Measurements from ENCODE around the gene FAM168A. TPM values are rescaled to one million over a fixed set of nuclear protein-coding genes. Genes with fewer than 3 reads are reported as not detected.
A peak's percentile ranks its signal among the peaks of the same experiment; 100 is the strongest.

Gene FAM168A
- polyA plus RNA-seq, 1 donor, result 22.9 TPM

GRCh38 chr11:73361953-73362776 is 235.7 kb downstream of the FAM168A start:
- no peaks in the 10 kb centered on the region for H3K4me1 ChIP-seq (ENCODE audit: control insufficient read depth, insufficient read depth, low read length)
- H3K4me3 ChIP-seq (ENCODE audit: low read length), result no peak overlapping the region
- no CpG with 5 or more reads among the region's 70 CpGs for WGBS (ENCODE audit: insufficient coverage, low lambda C conversion rate)
- H3K27ac ChIP-seq (ENCODE audit: low read length), result no peak overlapping the region
- no peak for DNase-seq
- peaks cover 87% of the 10 kb centered on the region for H3K36me3 ChIP-seq (ENCODE audit: control insufficient read depth, insufficient read depth, low read length)
- no peaks in the 10 kb centered on the region for H3K27me3 ChIP-seq (ENCODE audit: control insufficient read depth, insufficient read depth, low read length)
- H3K9me3 ChIP-seq (ENCODE audit: control insufficient read depth, low read depth, low read length), result no peaks in the 10 kb centered on the region

GRCh38 chr11:73360743-73361369 is 237.1 kb downstream of the FAM168A start:
- no CpG with 5 or more reads among the region's 8 CpGs for WGBS (ENCODE audit: insufficient coverage, low lambda C conversion rate)
- Histone ChIP-seq H3K9me3 (ENCODE audit: control insufficient read depth, low read depth, low read length) (no peaks in the 10 kb centered on the region), H3K27ac (ENCODE audit: low read length) (no peak overlapping the region), H3K4me1 (ENCODE audit: control insufficient read depth, insufficient read depth, low read length) (no peaks in the 10 kb centered on the region), H3K27me3 (ENCODE audit: control insufficient read depth, insufficient read depth, low read length) (no peaks in the 10 kb centered on the region), H3K36me3 (ENCODE audit: control insufficient read depth, insufficient read depth, low read length) (peaks cover 91% of the 10 kb centered on the region), H3K4me3 (ENCODE audit: low read length) (no peak overlapping the region)
- no peak for DNase-seq

GRCh38 chr11:73359930-73360742 is 237.8 kb downstream of the FAM168A start:
- Histone ChIP-seq H3K9me3 (ENCODE audit: control insufficient read depth, low read depth, low read length) (no peaks in the 10 kb centered on the region), H3K4me1 (ENCODE audit: control insufficient read depth, insufficient read depth, low read length) (no peaks in the 10 kb centered on the region), H3K27ac (ENCODE audit: low read length) (no peak overlapping the region), H3K27me3 (ENCODE audit: control insufficient read depth, insufficient read depth, low read length) (no peaks in the 10 kb centered on the region), H3K4me3 (ENCODE audit: low read length) (no peak overlapping the region), H3K36me3 (ENCODE audit: control insufficient read depth, insufficient read depth, low read length) (peaks cover 91% of the 10 kb centered on the region)
- no peak for DNase-seq
- WGBS (ENCODE audit: insufficient coverage, low lambda C conversion rate), result no CpG with 5 or more reads among the region's 19 CpGs

GRCh38 chr11:73359341-73359740 is 238.6 kb downstream of the FAM168A start:
- Histone ChIP-seq H3K27ac (ENCODE audit: low read length) (no peak overlapping the region), H3K4me3 (ENCODE audit: low read length) (no peak overlapping the region), H3K27me3 (ENCODE audit: control insufficient read depth, insufficient read depth, low read length) (no peaks in the 10 kb centered on the region), H3K9me3 (ENCODE audit: control insufficient read depth, low read depth, low read length) (no peaks in the 10 kb centered on the region), H3K4me1 (ENCODE audit: control insufficient read depth, insufficient read depth, low read length) (no peaks in the 10 kb centered on the region), H3K36me3 (ENCODE audit: control insufficient read depth, insufficient read depth, low read length) (peaks cover 88% of the 10 kb centered on the region)
- DNase-seq, result no peak
- WGBS (ENCODE audit: insufficient coverage, low lambda C conversion rate), result no CpG with 5 or more reads among the region's 11 CpGs

- Histone ChIP-seq H3K9me3 (ENCODE audit: control insufficient read depth, low read depth, low read length) (no peaks in the 10 kb centered on the region), H3K27me3 (ENCODE audit: control insufficient read depth, insufficient read depth, low read length) (no peaks in the 10 kb centered on the region), H3K4me1 (ENCODE audit: control insufficient read depth, insufficient read depth, low read length) (no peaks in the 10 kb centered on the region), H3K27ac (ENCODE audit: low read length) (peak overlapping the region; percentile 5), H3K36me3 (ENCODE audit: control insufficient read depth, insufficient read depth, low read length) (peaks cover 84% of the 10 kb centered on the region), H3K4me3 (ENCODE audit: low read length) (no peak overlapping the region)
- no peak for DNase-seq
- no CpG with 5 or more reads among the region's 5 CpGs for WGBS (ENCODE audit: insufficient coverage, low lambda C conversion rate)
Measured at GRCh38 chr11:73358071-73358470, 239.8 kb downstream of the FAM168A start.

- H3K4me1 ChIP-seq (ENCODE audit: control insufficient read depth, insufficient read depth, low read length), result no peaks in the 10 kb centered on the region
- no peaks in the 10 kb centered on the region for H3K9me3 ChIP-seq (ENCODE audit: control insufficient read depth, low read depth, low read length)
- WGBS (ENCODE audit: insufficient coverage, low lambda C conversion rate), result 80% methylated on average over 1 of the region's 22 CpGs
- no peak for DNase-seq
- no peaks in the 10 kb centered on the region for H3K27me3 ChIP-seq (ENCODE audit: control insufficient read depth, insufficient read depth, low read length)
- peak overlapping the region; percentile 5 for H3K27ac ChIP-seq (ENCODE audit: low read length)
- H3K4me3 ChIP-seq (ENCODE audit: low read length), result no peak overlapping the region
- peaks cover 86% of the 10 kb centered on the region for H3K36me3 ChIP-seq (ENCODE audit: control insufficient read depth, insufficient read depth, low read length)
Measured at GRCh38 chr11:73356979-73357860, 240.7 kb downstream of the FAM168A start.

GRCh38 chr11:73355109-73355508 is 242.8 kb downstream of the FAM168A start:
- no peaks in the 10 kb centered on the region for H3K4me1 ChIP-seq (ENCODE audit: control insufficient read depth, insufficient read depth, low read length)
- no peaks in the 10 kb centered on the region for H3K27me3 ChIP-seq (ENCODE audit: control insufficient read depth, insufficient read depth, low read length)
- no peaks in the 10 kb centered on the region for H3K9me3 ChIP-seq (ENCODE audit: control insufficient read depth, low read depth, low read length)
- H3K36me3 ChIP-seq (ENCODE audit: control insufficient read depth, insufficient read depth, low read length), result peaks cover 68% of the 10 kb centered on the region
- no peak overlapping the region for H3K27ac ChIP-seq (ENCODE audit: low read length)
- no CpG with 5 or more reads among the region's 4 CpGs for WGBS (ENCODE audit: insufficient coverage, low lambda C conversion rate)
- no peak overlapping the region for H3K4me3 ChIP-seq (ENCODE audit: low read length)
- no peak for DNase-seq

- no peak overlapping the region for H3K4me3 ChIP-seq (ENCODE audit: low read length)
- H3K27me3 ChIP-seq (ENCODE audit: control insufficient read depth, insufficient read depth, low read length), result no peaks in the 10 kb centered on the region
- no peak for DNase-seq
- no peaks in the 10 kb centered on the region for H3K9me3 ChIP-seq (ENCODE audit: control insufficient read depth, low read depth, low read length)
- no CpG with 5 or more reads among the region's 4 CpGs for WGBS (ENCODE audit: insufficient coverage, low lambda C conversion rate)
- H3K36me3 ChIP-seq (ENCODE audit: control insufficient read depth, insufficient read depth, low read length), result peaks cover 64% of the 10 kb centered on the region
- H3K4me1 ChIP-seq (ENCODE audit: control insufficient read depth, insufficient read depth, low read length), result no peaks in the 10 kb centered on the region
- H3K27ac ChIP-seq (ENCODE audit: low read length), result no peak overlapping the region
Measured at GRCh38 chr11:73353422-73353821, 244.5 kb downstream of the FAM168A start.

- Histone ChIP-seq H3K27ac (ENCODE audit: low read length) (no peak overlapping the region), H3K9me3 (ENCODE audit: control insufficient read depth, low read depth, low read length) (no peaks in the 10 kb centered on the region), H3K4me1 (ENCODE audit: control insufficient read depth, insufficient read depth, low read length) (no peaks in the 10 kb centered on the region), H3K27me3 (ENCODE audit: control insufficient read depth, insufficient read depth, low read length) (no peaks in the 10 kb centered on the region), H3K4me3 (ENCODE audit: low read length) (no peak overlapping the region), H3K36me3 (ENCODE audit: control insufficient read depth, insufficient read depth, low read length) (peaks cover 59% of the 10 kb centered on the region)
- WGBS (ENCODE audit: insufficient coverage, low lambda C conversion rate), result 25% methylated on average over 4 of the region's 16 CpGs
- peak in 1 of 2 donors; percentile 55 for DNase-seq
Measured at GRCh38 chr11:73350908-73351636, 246.8 kb downstream of the FAM168A start.

Data from large intestine (tissue), 3 donors.